Ovary (tissue), 9 donors: Measurements from ENCODE around the gene TMED4. TPM values are rescaled to one million over a fixed set of nuclear protein-coding genes. Genes with fewer than 3 reads are reported as not detected.

Experiments
- DNase-seq, 5 donors: peaks; one replicate each; pipeline ENCODE4 v3.0.0-alpha.2; 2019 to 2020
- H3K27ac ChIP-seq, 2 donors: fragments of 200-600 bp; one replicate each; pipeline versions ENCODE4 v1.5.1 to v1.8.0; 2019 to 2022
- H3K27me3 ChIP-seq: fragments of 200-600 bp; one replicate; pipeline ENCODE4 v1.8.0; 2022
- H3K36me3 ChIP-seq: fragments of 200-600 bp; sonication (generic); one replicate; pipeline ENCODE4 v1.5.1; 2019
- H3K4me1 ChIP-seq: one replicate; pipeline ENCODE4 v1.8.1; 2013; ENCODE audit warnings: mild to moderate bottlenecking, moderate library complexity; ENCODE audit not compliant: insufficient read depth
- H3K4me3 ChIP-seq: fragments of 200-600 bp; sonication (generic); one replicate; pipeline ENCODE4 v1.5.1; 2017
- H3K9me3 ChIP-seq, 2 donors: fragments of 200-600 bp in 1 of 2; sonication (generic) in 1 of 2; one replicate each; pipeline versions ENCODE4 v1.5.1 to v1.8.1; 2013 to 2019; ENCODE audit warnings: mild to moderate bottlenecking in 1 of 2, moderate library complexity in 1 of 2
- EP300 ChIP-seq: sonication (generic); formaldehyde crosslinking; IDR thresholded peaks from one replicate; pipeline ENCODE4 v1.6.1; 2017; ENCODE audit warnings: antibody characterized with exemption
- POLR2A ChIP-seq: fragments of 450-650 bp; IDR thresholded peaks from one replicate; pipeline ENCODE4 v1.6.1; 2017; ENCODE audit warnings: antibody characterized with exemption, mild to moderate bottlenecking, moderate library complexity
- WGBS, 3 donors: extraction: QIAGEN DNeasy Blood & Tissue Kit in 1 of 3; methylation state at CpG; one replicate each; pipeline versions ENCODE4 v1.1.5 to v1.1.7; 2013 to 2017; 5-methylcytosine and 5-hydroxymethylcytosine counted together
- intact Hi-C, 4 donors: fragments of 100-400 bp; cut with DNase I; formaldehyde crosslinking; loops; one replicate each; pipeline versions ENCODE4 v1.11.0 to v1.15.1; 2022 to 2023
- polyA plus RNA-seq, 2 donors: library from polyadenylated mRNA; stranded (reverse); fragments of 200-250 nt in 1 of 2; fragments of 350-450 nt in 1 of 2; fragmentation: Illumina TruSeq in 1 of 2; extraction: RNeasy Lipid Tissue Mini Kit (QIAGEN cat#74804) in 1 of 2; gene quantifications; one replicate each; pipeline ENCODE4 v1.2.3, GENCODE V29; 2013 to 2014
- total RNA-seq, 7 donors: library from RNA; depleted of rRNA in 2 of 7; stranded (reverse); fragments of >200 nt in 2 of 7; fragmentation: NEBNext Ultra II Directional in 3 of 7; extraction: Animal tissue kit (Norgen Biotek cat#: 25700) in 3 of 7; gene quantifications; one replicate each; pipeline versions ENCODE4 v1.1.0 to v1.2.4, GENCODE V29; 2016 to 2023
- TF ChIP-seq, protein P1 (sequence below), 3 donors: fragments of 450-650 bp in 2 of 3; fragments of 200-600 bp in 1 of 3; IDR thresholded peaks; one replicate each; pipeline versions ENCODE4 v1.5.1 to v1.8.0; 2016 to 2022; ENCODE audit warnings: antibody characterized with exemption in 3 of 3, mild to moderate bottlenecking in 1 of 3
- donor health status: DM: no; HTN: no; CAD: no; lungs with moderate emphysema.
- donor health status: DM: no; HTN: no; CAD: no.
- donor health status: Bipolar disorder and iron deficiency.
- donor health status: DM: yes; HTN: yes; CAD: no.
- donor health status: DM: no; HTN: no; CAD: no.
- donor health status: DM: yes; HTN: yes; CAD: no.

The TMED4 gene
- total and polyA plus RNA-seq, 9 donors = 74.9 to 155 (median 95.9) TPM

DNA sequence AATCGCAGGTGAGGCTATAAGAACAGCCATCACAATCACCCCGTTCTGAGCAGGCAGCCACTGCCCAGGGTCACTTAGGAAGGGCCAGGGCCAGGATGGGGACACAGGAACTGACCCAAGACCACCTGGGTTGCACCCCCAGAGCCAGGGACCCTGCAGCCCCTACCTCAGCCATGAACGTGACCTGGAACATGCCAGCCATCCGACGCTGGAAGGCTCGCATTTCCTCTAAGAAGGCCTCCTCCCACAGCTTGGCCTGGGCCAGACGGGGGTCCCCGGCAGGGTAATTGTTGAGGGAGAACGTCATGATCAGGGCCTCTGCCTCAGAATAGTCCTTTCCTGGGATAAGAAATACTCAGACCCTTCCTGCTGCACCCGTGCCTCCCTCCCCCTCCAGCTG is 45.9 kb downstream of the TMED4 start:
- intact Hi-C loops = no loop called here
- H3K9me3 ChIP-seq = no peaks in the 10 kb centered on the region
- no peaks in the 10 kb centered on the region for H3K27me3 ChIP-seq
- no peaks in the 10 kb centered on the region for H3K4me1 ChIP-seq
- TF ChIP-seq, protein P1, sequence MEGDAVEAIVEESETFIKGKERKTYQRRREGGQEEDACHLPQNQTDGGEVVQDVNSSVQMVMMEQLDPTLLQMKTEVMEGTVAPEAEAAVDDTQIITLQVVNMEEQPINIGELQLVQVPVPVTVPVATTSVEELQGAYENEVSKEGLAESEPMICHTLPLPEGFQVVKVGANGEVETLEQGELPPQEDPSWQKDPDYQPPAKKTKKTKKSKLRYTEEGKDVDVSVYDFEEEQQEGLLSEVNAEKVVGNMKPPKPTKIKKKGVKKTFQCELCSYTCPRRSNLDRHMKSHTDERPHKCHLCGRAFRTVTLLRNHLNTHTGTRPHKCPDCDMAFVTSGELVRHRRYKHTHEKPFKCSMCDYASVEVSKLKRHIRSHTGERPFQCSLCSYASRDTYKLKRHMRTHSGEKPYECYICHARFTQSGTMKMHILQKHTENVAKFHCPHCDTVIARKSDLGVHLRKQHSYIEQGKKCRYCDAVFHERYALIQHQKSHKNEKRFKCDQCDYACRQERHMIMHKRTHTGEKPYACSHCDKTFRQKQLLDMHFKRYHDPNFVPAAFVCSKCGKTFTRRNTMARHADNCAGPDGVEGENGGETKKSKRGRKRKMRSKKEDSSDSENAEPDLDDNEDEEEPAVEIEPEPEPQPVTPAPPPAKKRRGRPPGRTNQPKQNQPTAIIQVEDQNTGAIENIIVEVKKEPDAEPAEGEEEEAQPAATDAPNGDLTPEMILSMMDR (IDR thresholded peaks at IDR 0.05) = no peak
- TF ChIP-seq EP300 (no peak), POLR2A (no peak)
- no peak overlapping the region for H3K27ac ChIP-seq
- no peak overlapping the region for H3K4me3 ChIP-seq
- WGBS, 3 donors = 67 to 76% (median 73%) methylated on average over 10 of the region's 10 CpGs
- no peaks in the 10 kb centered on the region for H3K36me3 ChIP-seq
- no peak for DNase-seq

DNA sequence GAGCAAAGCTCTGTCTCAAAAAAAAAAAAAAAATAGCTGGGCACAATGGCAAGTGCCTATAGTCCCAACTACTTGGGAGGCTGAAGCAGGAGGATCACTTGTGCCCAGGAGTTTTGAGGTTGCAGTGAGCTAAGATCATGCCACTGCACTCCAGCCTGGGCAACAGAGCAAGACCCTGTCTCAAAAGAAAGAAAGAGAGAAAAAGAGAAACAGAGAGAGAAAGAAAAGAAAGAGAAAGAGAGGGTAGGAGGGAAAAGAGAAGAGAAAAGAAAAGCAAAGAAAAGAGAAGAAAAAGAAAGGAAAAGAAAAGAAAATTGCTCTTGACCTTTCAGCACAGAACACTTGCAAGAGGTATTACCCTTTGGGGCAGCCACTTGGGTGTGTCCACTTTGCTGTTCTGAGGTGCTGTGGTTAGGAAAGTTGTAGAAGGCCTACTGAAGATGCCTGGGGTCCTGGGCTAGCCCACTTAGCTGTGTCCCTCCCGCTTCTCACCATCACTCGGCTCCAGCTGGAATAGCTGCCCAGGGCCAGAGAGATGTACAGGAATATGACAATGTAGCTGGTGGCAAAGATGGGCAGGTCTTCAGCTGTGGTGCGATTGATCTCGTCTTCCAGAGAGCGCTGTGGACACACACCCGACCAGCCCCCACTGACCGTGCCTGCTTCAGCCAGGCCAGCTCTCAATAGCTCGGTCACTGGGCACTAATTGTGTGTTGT is 46.5 kb downstream of the TMED4 start:
- intact Hi-C loops = no loop called here
- no peak for DNase-seq
- WGBS, 3 donors = 90 to 94% (median 92%) methylated on average over 8 of the region's 8 CpGs
- Histone ChIP-seq H3K4me3 (no peak overlapping the region), H3K9me3 (no peaks in the 10 kb centered on the region), H3K36me3 (no peaks in the 10 kb centered on the region), H3K27me3 (no peaks in the 10 kb centered on the region), H3K4me1 (no peaks in the 10 kb centered on the region), H3K27ac (no peak overlapping the region)
- TF ChIP-seq POLR2A (no peak), EP300 (no peak)
- TF ChIP-seq, protein P1 (IDR thresholded peaks at IDR 0.05) = no peak

DNA sequence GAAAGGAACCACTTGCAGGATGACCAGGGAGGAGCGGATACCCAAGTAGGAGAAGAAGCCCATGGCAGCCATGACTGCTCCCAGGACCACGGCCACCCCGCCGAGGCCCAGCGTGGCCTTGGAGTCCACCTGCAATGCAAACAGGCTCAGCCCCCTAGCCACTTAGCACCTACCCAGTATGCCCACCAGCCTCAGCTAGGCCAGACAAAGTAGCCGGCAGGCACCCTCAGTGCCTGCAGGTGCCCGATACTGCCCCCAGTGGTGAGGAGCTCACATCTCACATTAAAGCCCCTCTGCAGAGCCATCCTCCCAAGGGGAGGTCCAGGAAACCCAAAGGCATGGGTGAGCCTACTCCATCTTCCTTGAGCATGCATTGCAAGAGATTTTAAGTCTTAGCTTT is 47.5 kb downstream of the TMED4 start:
- intact Hi-C loops = no loop called here
- Histone ChIP-seq H3K27ac (no peak overlapping the region), H3K4me1 (no peaks in the 10 kb centered on the region), H3K9me3 (no peaks in the 10 kb centered on the region), H3K36me3 (no peaks in the 10 kb centered on the region), H3K27me3 (no peaks in the 10 kb centered on the region), H3K4me3 (no peak overlapping the region)
- 46 to 55% (median 48%) methylated on average over 3 to 7 of the region's 7 CpGs for WGBS, 3 donors
- TF ChIP-seq, protein P1 (IDR thresholded peaks at IDR 0.05) = no peak
- TF ChIP-seq POLR2A (no peak), EP300 (no peak)
- DNase-seq = no peak

DNA sequence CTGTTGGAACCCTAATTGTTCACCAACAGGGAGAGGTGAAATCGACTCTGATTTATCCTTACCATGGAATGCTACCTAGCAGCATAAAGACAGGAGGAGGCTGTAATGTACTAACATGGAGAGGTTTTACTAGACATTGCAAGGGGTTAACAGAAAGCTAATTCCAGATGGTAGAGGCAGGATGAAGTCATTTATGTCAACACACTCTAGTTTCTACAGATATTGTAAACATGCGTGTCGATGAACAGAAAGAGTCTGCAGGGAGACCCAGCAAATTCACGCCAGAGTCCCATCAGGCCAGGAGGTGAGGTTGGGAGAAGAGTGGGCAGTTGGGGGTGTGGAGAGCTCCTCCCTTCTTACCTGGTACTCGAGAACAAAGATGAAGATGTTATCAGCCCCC is 47.9 kb downstream of the TMED4 start:
- WGBS, 3 donors = 45 to 66% (median 55%) methylated on average over 5 of the region's 5 CpGs
- Histone ChIP-seq H3K27ac (no peak overlapping the region), H3K4me3 (no peak overlapping the region), H3K9me3 (no peaks in the 10 kb centered on the region), H3K27me3 (no peaks in the 10 kb centered on the region), H3K4me1 (no peaks in the 10 kb centered on the region), H3K36me3 (no peaks in the 10 kb centered on the region)
- no peak for DNase-seq
- no peak for TF ChIP-seq EP300
- no peak for TF ChIP-seq POLR2A
- TF ChIP-seq, protein P1 (IDR thresholded peaks at IDR 0.05) = no peak
- intact Hi-C loops = no loop called here
